Liver (tissue), 3 donors: ENCODE measurements around the gene VGLL3.

Experiments
- CTCF ChIP-seq: fragments of 150-350 bp; IDR thresholded peaks from 2 replicates; pipeline ENCODE4 v1.5.1; 2017; ENCODE audit warnings: improper control_type of control experiment, low read depth, low read length; ENCODE audit not compliant: missing input control
- JUND ChIP-seq, 2 donors: IDR thresholded peaks; 2 replicates each; pipeline ENCODE4 v1.6.1; 2016; ENCODE audit warnings: antibody characterized with exemption in 2 of 2
- MAX ChIP-seq: IDR thresholded peaks from 2 replicates; pipeline ENCODE4 v1.6.1; 2016; ENCODE audit warnings: antibody characterized with exemption
- TAF1 ChIP-seq: conservative IDR thresholded peaks from 2 replicates; pipeline ENCODE4 v1.6.1; 2016; ENCODE audit warnings: antibody characterized with exemption, mild to moderate bottlenecking
- donor health status: healthy.
- donor health status: healthy.

GRCh38 chr3:86973440-86973839, 17.5 kb downstream of the VGLL3 start:
- no peak for TF ChIP-seq JUND (IDR thresholded peaks at IDR 0.05)
- TF ChIP-seq CTCF = no peak
- TF ChIP-seq MAX = no peak
- no peak for TF ChIP-seq TAF1
